ENCODE measurements around the gene EHMT1. TPM values are rescaled to one million over a fixed set of nuclear protein-coding genes. Genes with fewer than 3 reads are reported as not detected.

EHMT1 gene
- total and polyA plus RNA-seq, 2 of the 13 experiments (the other 11 are each of a cell fraction or from before 2014, with no cell fraction given), result 23.0 to 27.1 TPM

GRCh38 chr9:137668203-137668602, 49.4 kb downstream of the EHMT1 start (continued):
- TF ChIP-seq ZBTB4 (CRISPR knock-in tag; IDR thresholded peaks at IDR 0.05; ENCODE audit: borderline replicate concordance) (no peak), ZNF83 (CRISPR knock-in tag; IDR thresholded peaks at IDR 0.05; ENCODE audit: borderline replicate concordance) (no peak), WIZ (CRISPR knock-in tag; IDR thresholded peaks at IDR 0.05) (no peak)

GRCh38 chr9:137669261-137669672, 50.5 kb downstream of the EHMT1 start:
- H3K79me2 ChIP-seq (ENCODE audit: insufficient read depth, low read length), result peaks cover 78% of the 10 kb centered on the region
- no peaks in the 10 kb centered on the region for H3K27me3 ChIP-seq (ENCODE audit: control insufficient read depth in 1 of 2, insufficient read depth in 2 of 2, low read length in 2 of 2)
- no peak overlapping the region for H3K9ac ChIP-seq (ENCODE audit: insufficient read depth, low read depth, low read length)
- ChIA-PET POLR2A (no interaction called here), CTCF (ENCODE audit: low intra/inter-chr PET ratio, low total read pairs) (no interaction called here)
- no peak overlapping the region for H3K4me3 ChIP-seq (replicated peaks in 1 of 3; ENCODE audit: insufficient read depth in 1 of 3, low read depth in 2 of 3, low read length in 3 of 3)
- intact Hi-C loops (cut with micrococcal nuclease; ENCODE audit: unreplicated experiment), result no loop called here
- DNase-seq (ENCODE audit: low spot score) (no peak), ATAC-seq (no peak), FAIRE-seq (no peak)
- H3K4me1 ChIP-seq (ENCODE audit: insufficient read depth, low read length), result peaks cover 74% of the 10 kb centered on the region
- TF ChIP-seq AGO2 (optimal IDR thresholded peaks at IDR 0.05; ENCODE audit: low read depth, low read length) (peak; percentile 35), ZNF382 (CRISPR knock-in tag; IDR thresholded peaks at IDR 0.05; ENCODE audit: borderline replicate concordance) (no peak)
- in situ Hi-C loops (cut with HindIII; ENCODE audit: extremely low pct_ligation_motif_present, low pct_unique_long_range_greater_than_20kb), result no loop called here
- peaks cover 2 to 3% of the 10 kb centered on the region in 2 experiments; a peak in 2 of 5 replicates for H3K36me3 ChIP-seq (replicated peaks in 1 of 2; ENCODE audit: control insufficient read depth in 1 of 2, insufficient read depth in 2 of 2, low read length in 2 of 2)
- BruUV-seq (replicated peaks), result no TSS peak
- WGBS (ENCODE audit: low lambda C conversion rate), result 96% methylated on average over 23 of the region's 23 CpGs
- no peak overlapping the region for H3K4me2 ChIP-seq (ENCODE audit: low read depth, low read length)
- no peak overlapping the region for H3K27ac ChIP-seq (ENCODE audit: extremely low read length, insufficient read depth, low read length)
- no peaks in the 10 kb centered on the region for H3K9me3 ChIP-seq (ENCODE audit: low read length)
- H2AFZ ChIP-seq (ENCODE audit: low read length), result no peak overlapping the region
- peaks cover 17% of the 10 kb centered on the region; the same call in 1 of the 2 replicates for H4K20me1 ChIP-seq (ENCODE audit: insufficient read depth, low read length)

All from HepG2 (cell line).